ENCODE measurements around the gene BPIFB1. TPM values are rescaled to one million over a fixed set of nuclear protein-coding genes. Genes with fewer than 3 reads are reported as not detected.

Gene BPIFB1
- total and polyA plus RNA-seq, 2 of the 13 experiments (the other 11 are each of a cell fraction or from before 2014, with no cell fraction given) = 0.82 to 4.4 TPM

- 0 out of 2 replicates have a peak, but pooled peaks have one; percentile 3 for TF ChIP-seq ZNF574 (CRISPR knock-in tag; IDR thresholded peaks at IDR 0.05)
- TF ChIP-seq SIN3B (IDR thresholded peaks at IDR 0.05; ENCODE audit: low read length) = no peak
- TF ChIP-seq KAT2B (IDR thresholded peaks at IDR 0.05; ENCODE audit: borderline replicate concordance, low read depth, low read length) = no peak
- TF ChIP-seq ZNF770 (CRISPR knock-in tag; IDR thresholded peaks at IDR 0.05) = no peak
- no peak for TF ChIP-seq AHDC1 (CRISPR knock-in tag; IDR thresholded peaks at IDR 0.05; ENCODE audit: borderline replicate concordance)
- TF ChIP-seq HHEX (CRISPR knock-in tag; IDR thresholded peaks at IDR 0.05) = no peak
- no peak for TF ChIP-seq ZNF503 (CRISPR knock-in tag; IDR thresholded peaks at IDR 0.05)
- TF ChIP-seq MTF2 (CRISPR knock-in tag; IDR thresholded peaks at IDR 0.05; ENCODE audit: borderline replicate concordance) = no peak
- TF ChIP-seq TCF7 (IDR thresholded peaks at IDR 0.05; ENCODE audit: low read depth) = no peak
- no peak for TF ChIP-seq NFYB (CRISPR knock-in tag; IDR thresholded peaks at IDR 0.05)
- no peak for TF ChIP-seq ZNF264 (CRISPR knock-in tag; IDR thresholded peaks at IDR 0.05)
- peak; percentile 30; the same call in 1 of the 2 replicates for TF ChIP-seq ZNF263 (CRISPR knock-in tag; IDR thresholded peaks at IDR 0.05)
- TF ChIP-seq MBD4 (IDR thresholded peaks at IDR 0.05; ENCODE audit: borderline replicate concordance, low read length) = no peak
- TF ChIP-seq GABPA (IDR thresholded peaks at IDR 0.05; ENCODE audit: low read depth, low read length) = no peak
- peak; percentile 62 for TF ChIP-seq GABPA (CRISPR knock-in tag; IDR thresholded peaks at IDR 0.05; ENCODE audit: low read depth)
- TF ChIP-seq CHD4 (IDR thresholded peaks at IDR 0.05; ENCODE audit: borderline replicate concordance, low read length) = no peak
- no peak for TF ChIP-seq ZNF777 (CRISPR knock-in tag; IDR thresholded peaks at IDR 0.05)
- TF ChIP-seq ZNF224 (CRISPR knock-in tag; IDR thresholded peaks at IDR 0.05) = no peak
- TF ChIP-seq CBX5 (CRISPR knock-in tag; IDR thresholded peaks at IDR 0.05; ENCODE audit: borderline replicate concordance) = no peak
Observed at GRCh38 chr20:33323236-33323635, 40.2 kb downstream of the BPIFB1 start (continued).

Measured in HepG2 (cell line).